GM12878 (cell line): Measurements from ENCODE around the gene SPP2. TPM values are rescaled to one million over a fixed set of nuclear protein-coding genes. Genes with fewer than 3 reads are reported as not detected.

Experiments used
- ATAC-seq: fragments of 200-7000 bp; cut with Tn5 transposase; 3 replicates; pipeline ENCODE4 v1.9.1; 2020; ENCODE audit warnings: mild to moderate bottlenecking, moderate library complexity
- BruUV-seq: library from RNA; stranded (reverse); fragments of 400-500 nt; replicated peaks from 2 replicates; lab custom pipeline; 2021; lab: Mats Ljungman, UMichigan
- CTCF ChIA-PET: fragments of 300-600 bp; sonication (Branson Sonifier 250); formaldehyde crosslinking; extraction: SDS; loops from one replicate; lab custom pipeline; 2021; ENCODE audit warnings: inconsistent platforms; lab: Yijun Ruan, JAX
- POLR2A ChIA-PET: fragments of 350-600 bp; formaldehyde crosslinking; extraction: SDS; loops from one replicate; lab custom pipeline; 2021; ENCODE audit warnings: inconsistent platforms; lab: Charles Lee
- RAD21 ChIA-PET: fragments of 300-600 bp; sonication (Branson Sonifier 250); formaldehyde crosslinking; loops from one replicate; lab custom pipeline; 2023; ENCODE audit warnings: antibody characterized with exemption; ENCODE audit not compliant: unreplicated experiment; lab: Charles Lee
- SMC1A ChIA-PET: fragments of 300-600 bp; sonication (Branson Sonifier 250); formaldehyde crosslinking; loops from one replicate; lab custom pipeline; 2023; ENCODE audit not compliant: unreplicated experiment, uncharacterized antibody; lab: Charles Lee
- DNase-seq: peaks from one replicate; pipeline ENCODE4 v3.0.0-alpha.2; 2011; ENCODE audit warnings: low read depth, low spot score
- FAIRE-seq: peaks from 3 replicates; lab custom pipeline; 2011; peaks lifted over from hg19 to GRCh38; lab: Jason Lieb, UNC
- H2AFZ ChIP-seq: 2 replicates; pipeline ENCODE4 v1.6.0; 2011; ENCODE audit warnings: low read depth, low read length, control low read depth; ENCODE audit not compliant: control insufficient read depth
- H3K27ac ChIP-seq: 2 replicates; pipeline ENCODE4 v1.5.1; 2011; ENCODE audit warnings: control low read depth; ENCODE audit not compliant: control insufficient read depth, insufficient read depth
- H3K27me3 ChIP-seq, 2 experiments: replicated peaks in 1 of 2; 2 replicates each; pipeline versions ENCODE4 v1.6.0 to v1.6.1; 2011; ENCODE audit warnings: low read length in 1 of 2; ENCODE audit not compliant: control insufficient read depth in 2 of 2, insufficient read depth in 2 of 2
- H3K36me3 ChIP-seq, 2 experiments: 2 replicates each; pipeline ENCODE4 v1.5.1; 2011; ENCODE audit warnings: low read length in 1 of 2; ENCODE audit not compliant: control insufficient read depth in 2 of 2, insufficient read depth in 2 of 2
- H3K4me1 ChIP-seq: 2 replicates; pipeline ENCODE4 v1.6.1; 2011; ENCODE audit warnings: mild to moderate bottlenecking, low read length, moderate library complexity, mixed read lengths; ENCODE audit not compliant: control insufficient read depth, insufficient read depth
- H3K4me2 ChIP-seq: 2 replicates; pipeline ENCODE4 v1.6.0; 2011; ENCODE audit warnings: control low read depth; ENCODE audit not compliant: control insufficient read depth, insufficient read depth
- H3K4me3 ChIP-seq: fragments of 200-600 bp; sonication (generic); 2 replicates; pipeline ENCODE4 v1.5.1; 2016
- H3K79me2 ChIP-seq: 2 replicates; pipeline ENCODE4 v1.6.0; 2011; ENCODE audit warnings: low read length; ENCODE audit not compliant: control insufficient read depth, insufficient read depth
- H3K9ac ChIP-seq: 2 replicates; pipeline ENCODE4 v1.8.0; 2011; ENCODE audit warnings: low read length, control low read depth, mixed read lengths; ENCODE audit not compliant: control insufficient read depth, insufficient read depth
- H3K9me3 ChIP-seq: replicated peaks from 3 replicates; pipeline ENCODE4 v1.5.1; 2011; ENCODE audit warnings: mild to moderate bottlenecking, low read length; ENCODE audit not compliant: control insufficient read depth, insufficient read depth
- H4K20me1 ChIP-seq: 2 replicates; pipeline ENCODE4 v1.6.0; 2011; ENCODE audit not compliant: control insufficient read depth, insufficient read depth
- BACH1 ChIP-seq: fragments of 450-650 bp; IDR thresholded peaks from 2 replicates; pipeline ENCODE4 v1.6.1; 2017; ENCODE audit warnings: mild to moderate bottlenecking, borderline replicate concordance
- CEBPZ ChIP-seq: fragments of 150-350 bp; IDR thresholded peaks from 2 replicates; pipeline ENCODE4 v1.6.1; 2016; ENCODE audit warnings: low read depth, low read length
- EP300 ChIP-seq, 2 experiments: fragments of 150-350 bp in 1 of 2; IDR thresholded peaks; 2 replicates each; pipeline ENCODE4 v1.6.1; 2011 to 2012; ENCODE audit warnings: low read depth in 2 of 2, low read length in 2 of 2, borderline replicate concordance in 1 of 2, improper control_type of control experiment in 1 of 2, inconsistent platforms in 1 of 2; ENCODE audit not compliant: control insufficient read depth in 1 of 2
- ETV6 ChIP-seq, 2 experiments: fragments of 450-650 bp in 1 of 2; IDR thresholded peaks in 1 of 2; conservative IDR thresholded peaks in 1 of 2; 2 replicates each; pipeline ENCODE4 v1.6.1; 2014; ENCODE audit warnings: antibody characterized with exemption in 1 of 2, borderline replicate concordance in 1 of 2, low read depth in 1 of 2, mild to moderate bottlenecking in 1 of 2, moderate library complexity in 1 of 2
- GABPA ChIP-seq: IDR thresholded peaks from 2 replicates; pipeline ENCODE4 v1.6.1; 2014; ENCODE audit warnings: antibody characterized with exemption, low read depth, mild to moderate bottlenecking, inconsistent platforms
- HDAC6 ChIP-seq: fragments of 200-600 bp; sonication (generic); IDR thresholded peaks from one replicate; pipeline ENCODE4 v1.8.0; 2017; ENCODE audit warnings: antibody characterized with exemption; ENCODE audit not compliant: unreplicated experiment
- HDGF ChIP-seq: fragments of 450-650 bp; IDR thresholded peaks from 2 replicates; pipeline ENCODE4 v1.6.1; 2016; ENCODE audit warnings: antibody characterized with exemption
- NR2C2 ChIP-seq: IDR thresholded peaks from 2 replicates; pipeline ENCODE4 v1.6.1; 2011; ENCODE audit warnings: borderline replicate concordance, low read depth; ENCODE audit not compliant: control insufficient read depth, insufficient read length
- POLR2A ChIP-seq: IDR thresholded peaks from 2 replicates; pipeline ENCODE4 v1.6.1; 2011; ENCODE audit warnings: low read depth, mild to moderate bottlenecking, low read length
- POLR2AphosphoS5 ChIP-seq: IDR thresholded peaks from 2 replicates; pipeline ENCODE4 v1.6.1; 2011; ENCODE audit warnings: mild to moderate bottlenecking, low read length, inconsistent platforms
- POU2F2 ChIP-seq: IDR thresholded peaks from 3 replicates; pipeline ENCODE4 v1.6.1; 2011; ENCODE audit warnings: low read depth, mild to moderate bottlenecking, low read length, borderline replicate concordance
- RAD51 ChIP-seq: fragments of 450-650 bp; IDR thresholded peaks from 2 replicates; pipeline ENCODE4 v1.6.1; 2016; ENCODE audit warnings: moderate library complexity, mild to moderate bottlenecking, inconsistent platforms
- TCF3 ChIP-seq: IDR thresholded peaks from 2 replicates; pipeline ENCODE4 v1.6.1; 2012; ENCODE audit warnings: low read depth, mild to moderate bottlenecking, low read length, borderline replicate concordance; ENCODE audit not compliant: insufficient read depth
- WGBS: methylation state at CpG from one replicate; pipeline ENCODE4 v1.1.6; 2016; ENCODE audit warnings: low lambda C conversion rate; ENCODE audit not compliant: insufficient replicate concordance, insufficient coverage; ENCODE audit errors: missing lambda C conversion rate; 5-methylcytosine and 5-hydroxymethylcytosine counted together
- in situ Hi-C: fragments of 300-500 bp; cut with MboI; formaldehyde crosslinking; loops from 9 replicates; pipeline ENCODE4 v1.14.3; 2018; ENCODE audit warnings: mixed read lengths
- intact Hi-C: fragments of 100-400 bp; cut with micrococcal nuclease; formaldehyde crosslinking; loops from one replicate; pipeline ENCODE4 v1.14.2; 2022; ENCODE audit not compliant: unreplicated experiment
- polyA plus RNA-seq, 11 experiments: library from polyadenylated mRNA; depleted of rRNA in 4 of 11; unstranded in 6 of 11; stranded (reverse) in 5 of 11; fragments of >200 nt; fragmentation: Nextera tagmentation in 4 of 11; fragmentation: Illumina TruSeq in 1 of 11; extraction: Ambion mirVana in 4 of 11; extraction: Trizol in 1 of 11; gene quantifications; 1 replicate in 1 of 11; 2 replicates in 10 of 11; pipeline versions ENCODE4 v1.2.1 to v1.2.3, GENCODE V29; 2011 to 2016; ENCODE audit warnings: inconsistent platforms in 2 of 11, missing spikeins in 2 of 11, low read depth in 1 of 11
- total RNA-seq, 4 experiments: library from RNA; depleted of rRNA in 3 of 4; stranded (reverse); fragments of >200 nt in 3 of 4; fragmentation: Illumina TruSeq in 1 of 4; extraction: Trizol in 1 of 4; gene quantifications; 2 replicates each; pipeline versions ENCODE4 v1.2.1 to v1.2.3, GENCODE V29; 2013 to 2021
- TF ChIP-seq, protein P1 (sequence below): fragments of 450-650 bp; IDR thresholded peaks from 2 replicates; pipeline ENCODE4 v1.6.1; 2017; ENCODE audit warnings: mild to moderate bottlenecking, moderate library complexity

Gene SPP2
- total and polyA plus RNA-seq, 10 of the 15 experiments (the other 5 are each of a cell fraction or from before 2014, with no cell fraction given): not detected

DNA sequence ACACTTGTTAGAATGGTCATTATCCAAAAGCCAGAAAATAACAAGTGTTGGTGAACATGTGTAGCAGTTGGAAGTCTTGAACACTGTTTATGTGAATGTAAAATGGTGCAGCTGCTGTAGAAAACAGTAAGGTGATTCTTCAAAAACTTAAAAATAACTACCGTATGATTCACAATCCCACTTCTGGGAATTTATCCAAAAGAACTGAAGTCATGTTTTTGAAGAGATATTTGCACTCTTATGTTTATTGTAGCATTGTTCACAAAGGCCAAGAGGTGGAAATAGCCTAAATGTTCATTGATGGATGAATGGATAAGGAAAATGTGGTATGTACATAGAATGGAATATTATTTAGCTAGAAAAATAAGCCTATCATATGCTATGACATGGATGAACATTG is 6.3 kb upstream of the SPP2 start:
- intact Hi-C loops: no loop called here

More for the DNA sequence above, 6.3 kb upstream of the SPP2 start:
- no peaks in the 10 kb centered on the region for H3K4me1 ChIP-seq
- TF ChIP-seq POLR2A (no peak), RAD51 (no peak), EP300 (IDR thresholded peaks at IDR 0.05; ENCODE audit: borderline replicate concordance in 1 of 2, control insufficient read depth in 1 of 2, low read depth in 2 of 2, low read length in 2 of 2) (no peak), NR2C2 (no peak), HDAC6 (no peak), TCF3 (no peak), GABPA (no peak), CEBPZ (no peak), HDGF (no peak), POU2F2 (no peak), BACH1 (no peak), ETV6 (conservative IDR thresholded peaks at IDR 0.05 in 1 of 2, IDR thresholded peaks at IDR 0.05 in 1 of 2; ENCODE audit: borderline replicate concordance in 1 of 2, low read depth in 1 of 2) (no peak), POLR2AphosphoS5 (no peak)
- TF ChIP-seq, protein P1, sequence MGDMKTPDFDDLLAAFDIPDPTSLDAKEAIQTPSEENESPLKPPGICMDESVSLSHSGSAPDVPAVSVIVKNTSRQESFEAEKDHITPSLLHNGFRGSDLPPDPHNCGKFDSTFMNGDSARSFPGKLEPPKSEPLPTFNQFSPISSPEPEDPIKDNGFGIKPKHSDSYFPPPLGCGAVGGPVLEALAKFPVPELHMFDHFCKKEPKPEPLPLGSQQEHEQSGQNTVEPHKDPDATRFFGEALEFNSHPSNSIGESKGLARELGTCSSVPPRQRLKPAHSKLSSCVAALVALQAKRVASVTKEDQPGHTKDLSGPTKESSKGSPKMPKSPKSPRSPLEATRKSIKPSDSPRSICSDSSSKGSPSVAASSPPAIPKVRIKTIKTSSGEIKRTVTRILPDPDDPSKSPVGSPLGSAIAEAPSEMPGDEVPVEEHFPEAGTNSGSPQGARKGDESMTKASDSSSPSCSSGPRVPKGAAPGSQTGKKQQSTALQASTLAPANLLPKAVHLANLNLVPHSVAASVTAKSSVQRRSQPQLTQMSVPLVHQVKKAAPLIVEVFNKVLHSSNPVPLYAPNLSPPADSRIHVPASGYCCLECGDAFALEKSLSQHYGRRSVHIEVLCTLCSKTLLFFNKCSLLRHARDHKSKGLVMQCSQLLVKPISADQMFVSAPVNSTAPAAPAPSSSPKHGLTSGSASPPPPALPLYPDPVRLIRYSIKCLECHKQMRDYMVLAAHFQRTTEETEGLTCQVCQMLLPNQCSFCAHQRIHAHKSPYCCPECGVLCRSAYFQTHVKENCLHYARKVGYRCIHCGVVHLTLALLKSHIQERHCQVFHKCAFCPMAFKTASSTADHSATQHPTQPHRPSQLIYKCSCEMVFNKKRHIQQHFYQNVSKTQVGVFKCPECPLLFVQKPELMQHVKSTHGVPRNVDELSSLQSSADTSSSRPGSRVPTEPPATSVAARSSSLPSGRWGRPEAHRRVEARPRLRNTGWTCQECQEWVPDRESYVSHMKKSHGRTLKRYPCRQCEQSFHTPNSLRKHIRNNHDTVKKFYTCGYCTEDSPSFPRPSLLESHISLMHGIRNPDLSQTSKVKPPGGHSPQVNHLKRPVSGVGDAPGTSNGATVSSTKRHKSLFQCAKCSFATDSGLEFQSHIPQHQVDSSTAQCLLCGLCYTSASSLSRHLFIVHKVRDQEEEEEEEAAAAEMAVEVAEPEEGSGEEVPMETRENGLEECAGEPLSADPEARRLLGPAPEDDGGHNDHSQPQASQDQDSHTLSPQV: no peak
- ChIA-PET POLR2A (no interaction called here), CTCF (no interaction called here), SMC1A (no interaction called here), RAD21 (no interaction called here)
- FAIRE-seq (no peak), DNase-seq (no peak), ATAC-seq (no peak)
- BruUV-seq: no TSS peak
- in situ Hi-C loops: no loop called here
- H3K9me3 ChIP-seq: no peaks in the 10 kb centered on the region
- no peaks in the 10 kb centered on the region for H4K20me1 ChIP-seq
- H3K27ac ChIP-seq: no peak overlapping the region
- no peaks in the 10 kb centered on the region for H3K36me3 ChIP-seq
- 47% methylated on average over 1 of the region's 1 CpG for WGBS
- no peaks in the 10 kb centered on the region for H3K79me2 ChIP-seq
- H3K4me2 ChIP-seq: no peak overlapping the region
- no peak overlapping the region for H3K9ac ChIP-seq
- no peak overlapping the region for H2AFZ ChIP-seq
- no peaks in the 10 kb centered on the region for H3K27me3 ChIP-seq
- no peak overlapping the region for H3K4me3 ChIP-seq
